ENCODE measurements around the gene ZBED4.

The ZBED4 gene

DNA sequence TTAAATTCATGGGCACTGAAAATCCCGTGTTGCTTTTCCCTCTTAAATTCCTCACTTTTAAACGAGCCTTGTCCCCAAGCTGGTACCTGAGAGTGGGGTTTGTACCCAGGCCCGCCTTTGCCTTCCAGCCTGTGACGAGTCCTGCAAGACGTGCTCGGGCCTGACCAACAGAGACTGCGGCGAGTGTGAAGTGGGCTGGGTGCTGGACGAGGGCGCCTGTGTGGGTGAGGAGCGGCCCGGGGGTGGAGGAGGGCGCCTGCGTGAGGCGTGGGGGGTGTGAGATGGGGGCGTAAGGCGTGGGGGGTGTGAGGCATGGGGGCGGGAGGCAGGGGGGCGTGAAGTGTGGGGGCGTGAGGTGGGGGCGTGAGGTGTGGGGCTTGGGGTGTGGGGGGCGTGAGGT, 68.8 kb downstream of the ZBED4 start:
- DNase-seq = no peak

GRCh38 chr22:49922926-49923325, 69.3 kb downstream of the ZBED4 start:
- no peak for DNase-seq

GRCh38 chr22:49923445-49923844, 69.8 kb downstream of the ZBED4 start:
- DNase-seq = peak in 2 of 4 experiments; percentile 35 to 36

- no peak for DNase-seq
These were observed 70.6 kb downstream of the ZBED4 start for GRCh38 chr22:49924113-49924833.

DNA sequence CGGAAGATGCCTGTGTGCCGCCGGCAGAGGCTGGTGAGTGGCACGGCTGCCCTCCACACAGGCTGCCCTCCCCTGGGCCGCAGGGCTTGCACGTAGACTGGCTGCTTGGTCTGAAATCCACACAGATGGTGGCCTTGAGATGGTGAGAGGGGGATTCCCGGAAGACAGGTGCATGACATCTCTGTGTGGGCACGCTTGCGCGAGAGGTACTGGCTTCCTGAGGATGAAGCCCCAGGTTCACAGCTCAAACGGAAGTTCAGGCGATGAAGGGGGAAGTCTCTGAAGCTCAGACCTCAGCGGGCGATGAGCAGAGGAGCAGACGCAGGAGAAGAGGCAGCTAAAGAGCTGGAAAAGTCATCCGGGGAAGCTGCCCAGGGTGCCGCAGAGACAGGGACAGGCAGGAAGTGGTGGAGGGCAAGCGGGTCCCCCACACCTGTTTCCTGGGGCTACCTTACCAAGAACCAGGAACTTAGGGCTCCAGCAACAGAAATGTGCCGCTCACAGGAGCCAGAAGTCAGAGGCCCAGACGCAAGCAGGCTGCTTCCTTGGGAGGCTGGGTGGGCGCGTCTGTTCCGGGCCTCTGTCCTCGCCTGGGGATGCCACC, 72.0 kb downstream of the ZBED4 start:
- peak in 3 of 4 experiments; percentile 32 to 59 (median 57) for DNase-seq

DNA sequence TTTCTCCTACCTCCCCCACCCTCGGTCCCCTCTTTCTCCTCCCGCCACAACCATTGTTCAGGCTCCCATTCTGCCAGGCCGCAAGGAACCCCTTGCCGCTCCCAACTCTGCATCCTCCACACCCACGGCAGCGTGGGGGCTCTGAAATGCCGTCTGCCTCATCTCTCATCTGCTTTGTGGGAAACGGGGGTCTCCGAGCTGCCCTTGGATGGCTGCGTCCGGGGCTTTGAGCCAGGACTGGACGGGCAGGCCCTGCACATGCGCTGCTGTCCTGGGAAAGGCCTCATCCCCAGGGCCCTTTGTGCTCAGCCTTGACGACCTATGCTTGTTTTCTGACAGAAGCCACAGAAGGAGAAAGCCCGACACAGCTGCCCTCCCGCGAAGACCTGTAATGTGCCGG, 73.3 kb downstream of the ZBED4 start:
- DNase-seq = no peak

DNA sequence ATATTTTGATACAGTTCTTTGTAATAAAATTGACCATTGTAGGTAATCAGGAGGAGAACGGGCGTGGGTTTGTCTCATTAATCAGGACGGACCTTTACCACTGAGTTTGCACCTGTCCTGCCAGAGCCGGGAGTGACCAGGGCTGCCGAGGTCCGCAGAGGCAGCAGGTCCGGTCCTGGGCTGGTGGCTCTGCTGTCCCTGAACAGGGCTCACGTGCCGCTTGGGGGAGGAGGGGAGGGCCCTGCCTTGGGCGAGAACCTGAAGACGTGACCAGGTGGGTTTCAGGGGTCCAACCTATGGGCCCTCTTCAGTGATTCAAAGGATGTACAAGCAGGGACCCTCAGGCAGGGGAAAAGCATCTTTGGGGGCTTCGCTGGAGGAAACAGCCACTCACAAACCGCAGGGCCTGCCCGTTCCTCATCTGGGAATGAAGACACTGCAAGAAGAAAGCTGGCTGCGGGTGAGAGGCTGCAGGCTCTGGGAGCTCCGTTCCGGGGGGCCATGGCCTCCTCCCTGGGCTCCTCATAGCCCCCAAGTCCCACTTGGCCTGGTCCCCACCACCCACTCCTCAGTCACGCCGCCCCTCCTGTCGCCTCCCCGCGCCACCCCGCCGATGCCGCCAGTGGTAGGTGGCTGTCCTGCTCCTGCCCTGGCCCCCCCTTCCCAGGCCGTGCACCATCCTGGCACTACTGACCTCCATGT, 74.0 kb downstream of the ZBED4 start:
- no peak for DNase-seq

DNA sequence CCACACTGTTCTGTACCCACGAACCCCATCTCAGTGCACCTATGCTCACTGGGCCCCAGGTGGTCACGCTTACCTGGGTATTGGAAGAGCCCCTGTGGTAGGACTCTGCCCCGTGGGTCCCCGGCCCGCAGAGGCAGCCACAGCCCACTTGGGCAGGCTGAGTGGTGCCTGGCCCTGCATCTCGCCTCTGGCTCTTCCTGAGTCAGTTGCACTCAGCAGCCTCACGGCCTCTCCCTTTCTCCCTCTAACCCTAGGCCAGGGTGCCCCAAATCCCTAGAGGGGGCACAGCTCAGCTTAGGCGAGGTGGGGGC, 74.5 kb downstream of the ZBED4 start:
- DNase-seq = no peak

DNA sequence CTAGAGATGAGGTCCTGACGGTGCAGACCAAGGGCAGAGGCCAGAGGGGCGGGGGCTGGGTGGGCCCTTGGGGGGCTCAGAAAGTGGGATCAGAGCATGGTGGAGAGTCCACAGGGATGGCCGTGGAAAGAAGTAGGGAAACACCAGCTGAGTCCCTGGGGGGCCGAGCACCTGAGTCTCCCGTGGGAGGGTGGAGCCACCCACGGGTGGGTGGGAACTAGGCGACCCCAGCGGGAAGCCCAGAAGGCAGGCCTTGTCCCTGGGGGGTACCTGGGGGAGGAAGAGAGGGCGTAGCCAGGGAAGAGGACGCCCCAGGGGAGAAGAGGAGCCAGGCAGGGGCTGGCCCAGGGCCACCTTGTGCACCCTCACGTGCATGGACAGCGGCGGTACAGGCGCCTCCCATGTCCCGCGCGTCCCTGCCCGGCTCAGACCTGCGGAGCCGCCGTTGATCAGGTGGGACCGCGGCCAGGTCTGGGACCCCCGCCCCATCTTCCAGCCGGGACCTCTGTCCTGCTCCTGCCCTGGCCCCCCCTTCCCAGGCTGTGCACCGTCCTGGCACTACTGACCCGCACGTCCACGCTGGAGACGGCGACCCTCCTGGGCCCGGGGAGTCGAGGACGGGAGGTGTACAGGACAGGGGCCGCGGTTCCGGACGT, 75.0 kb downstream of the ZBED4 start:
- no peak for DNase-seq

DNA sequence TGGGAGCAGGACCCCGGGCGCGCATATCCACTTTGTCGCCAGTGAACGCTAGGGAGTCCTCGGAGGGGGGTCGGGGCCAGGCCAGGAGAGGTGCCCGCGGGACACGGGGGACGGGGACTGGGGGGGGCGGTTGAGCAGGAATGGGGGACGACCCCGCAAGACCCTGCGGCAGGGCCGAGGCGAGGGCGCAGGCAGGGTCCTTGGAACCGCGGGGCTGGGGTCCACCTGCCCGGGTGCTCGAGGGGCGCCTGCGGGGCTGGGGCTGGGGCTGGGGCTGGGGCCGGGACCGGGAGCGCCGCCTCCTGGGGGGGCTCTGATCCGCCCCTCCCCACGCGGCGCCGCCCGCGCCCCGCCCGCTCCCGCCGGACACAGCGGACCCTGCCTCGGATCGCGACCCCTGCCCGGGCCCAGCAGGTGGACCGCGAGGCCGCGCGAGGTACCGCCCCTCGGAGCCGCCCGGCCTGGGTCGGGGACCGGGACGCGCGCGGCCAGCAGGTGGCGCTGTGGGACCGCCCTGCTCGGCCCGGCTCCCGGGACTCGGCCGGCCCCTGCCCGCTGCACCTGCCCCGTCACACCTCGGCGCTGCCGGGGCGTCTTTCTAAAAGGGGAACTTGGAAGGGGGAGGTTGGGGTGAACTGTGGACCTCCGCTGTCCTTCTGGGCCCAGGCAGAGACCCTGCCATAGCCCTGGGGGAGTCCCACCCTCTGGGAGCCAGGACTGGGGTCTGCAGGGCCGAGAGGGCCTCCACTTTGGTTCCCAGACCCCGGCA, 75.8 kb downstream of the ZBED4 start:
- DNase-seq = peak; percentile 52 to 84 (median 78)

DNA sequence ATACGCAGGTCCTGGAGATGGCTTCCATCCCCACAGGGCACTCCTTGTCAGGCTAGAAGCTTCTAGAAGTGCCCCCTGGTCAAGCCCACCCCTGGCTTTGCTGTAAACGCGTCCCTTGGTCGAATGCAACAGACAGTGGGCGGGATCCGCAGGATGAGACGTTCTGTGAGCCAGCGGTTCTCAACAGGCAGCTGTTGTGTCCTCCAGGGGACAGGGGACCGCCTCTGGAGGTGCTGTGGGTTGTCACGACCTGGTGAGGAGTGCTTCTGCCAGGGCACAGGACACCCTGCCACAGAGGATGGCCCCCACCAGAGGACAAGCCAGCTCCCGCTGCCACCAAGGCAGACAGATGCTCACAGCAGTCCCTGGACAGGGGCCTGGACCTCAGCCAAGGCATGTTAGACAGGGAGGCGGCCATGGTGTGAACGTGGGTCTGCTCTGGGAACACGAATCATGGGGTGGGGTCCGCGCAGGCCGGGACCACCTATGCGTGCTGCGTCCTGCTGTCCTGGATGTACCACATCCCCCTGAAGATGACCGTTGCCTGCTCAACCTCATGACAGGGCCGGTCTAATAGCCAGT, 76.4 kb downstream of the ZBED4 start:
- no peak for DNase-seq

GRCh38 chr22:49930596-49931412, 77.2 kb downstream of the ZBED4 start:
- DNase-seq = peak; percentile 87 to 94 (median 92)

GRCh38 chr22:49933236-49934159, 79.9 kb downstream of the ZBED4 start:
- peak in 1 of 4 experiments; percentile 20 for DNase-seq

DNA sequence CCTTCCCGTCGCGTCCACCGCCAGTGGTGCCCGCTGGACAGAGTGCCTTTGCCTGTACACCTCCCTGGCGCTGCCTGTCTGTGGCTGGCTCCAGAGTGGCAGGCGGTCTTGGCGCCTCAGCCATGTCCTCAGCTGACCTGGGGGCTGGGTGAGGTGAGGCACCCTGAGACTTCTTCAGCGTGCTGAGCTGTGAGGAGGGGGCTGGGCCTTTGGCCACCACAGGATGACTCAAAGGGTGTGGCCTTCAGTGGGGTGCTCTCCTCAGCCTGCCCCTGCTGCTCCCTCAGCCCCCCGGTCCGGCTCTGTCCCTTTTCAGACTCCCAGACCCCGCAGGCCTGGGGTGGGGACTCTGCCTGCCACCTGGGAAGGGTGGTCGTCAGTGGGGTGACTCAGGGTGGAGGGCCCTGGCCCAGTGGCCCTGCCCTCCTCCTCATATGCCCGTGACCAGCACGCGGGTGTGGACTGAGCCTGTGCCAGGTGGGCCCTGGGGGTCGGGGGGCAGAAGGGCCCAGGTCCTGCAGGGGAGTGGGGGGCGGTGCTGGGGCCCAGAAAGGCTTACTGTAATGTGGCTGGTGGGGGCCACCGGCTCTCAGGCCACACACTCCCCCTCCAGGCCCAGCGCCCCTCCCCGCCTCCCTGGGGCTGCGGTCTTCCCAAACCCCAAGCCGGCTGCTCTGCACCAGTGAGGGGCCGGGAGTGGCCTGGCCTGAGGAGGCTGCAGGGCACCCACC, 80.7 kb downstream of the ZBED4 start:
- peak in 3 of 4 experiments; percentile 48 to 61 (median 51) for DNase-seq

DNA sequence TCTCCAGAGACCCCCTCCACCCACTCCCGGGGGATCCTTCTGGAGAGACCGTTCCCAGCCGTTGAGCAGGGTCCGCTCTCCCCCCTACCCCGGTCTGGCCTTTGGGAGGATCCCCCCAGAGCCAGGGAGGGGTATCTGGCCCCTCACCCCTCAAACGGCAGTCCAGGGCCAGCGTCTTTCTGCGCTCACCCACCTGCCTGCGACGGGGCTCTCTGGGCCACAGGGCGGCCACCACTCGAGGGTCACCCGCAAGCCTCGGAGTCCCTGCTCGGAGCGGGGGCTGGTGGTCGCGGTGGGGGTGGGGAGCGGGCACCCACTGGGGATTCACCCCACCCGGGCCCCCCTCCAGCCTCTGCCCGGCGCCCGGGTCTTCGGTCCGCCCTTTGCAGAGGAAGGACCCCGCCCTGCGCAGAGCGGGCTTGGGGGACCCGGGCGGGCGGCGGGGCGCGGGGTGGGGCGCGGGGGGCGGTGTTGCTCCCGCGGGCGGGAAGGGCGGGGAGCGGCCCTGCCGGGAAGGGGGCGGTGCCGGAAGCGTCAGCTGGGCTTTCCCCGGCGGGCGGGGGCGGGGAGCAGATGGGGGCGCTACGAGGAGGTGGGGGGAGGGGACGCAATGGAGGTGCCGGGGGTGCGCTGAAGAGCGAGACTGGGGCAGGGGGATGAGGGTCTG, 81.4 kb downstream of the ZBED4 start:
- DNase-seq = peak; percentile 55 to 88 (median 68)

DNA sequence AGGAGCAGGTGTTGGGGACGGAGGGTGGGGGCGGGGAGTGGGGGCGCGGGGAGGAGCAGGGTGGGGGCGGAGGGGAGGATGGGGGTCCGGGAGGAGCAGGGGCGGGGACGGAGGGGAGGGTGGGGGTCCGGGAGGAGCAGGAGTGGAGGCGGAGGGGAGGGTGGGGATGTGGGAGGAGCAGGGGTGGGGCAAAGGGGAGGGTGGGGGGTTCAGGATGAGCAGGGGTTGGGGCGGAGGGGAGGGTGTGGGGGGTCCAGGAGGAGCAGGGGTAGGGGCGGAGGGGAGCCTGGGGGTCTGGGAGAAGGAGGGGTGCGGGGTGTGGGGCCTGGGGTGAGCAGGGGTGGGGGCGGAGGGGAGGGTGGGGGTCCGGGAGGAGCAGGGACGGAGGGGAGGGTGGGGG, 81.9 kb downstream of the ZBED4 start:
- DNase-seq = no peak

DNA sequence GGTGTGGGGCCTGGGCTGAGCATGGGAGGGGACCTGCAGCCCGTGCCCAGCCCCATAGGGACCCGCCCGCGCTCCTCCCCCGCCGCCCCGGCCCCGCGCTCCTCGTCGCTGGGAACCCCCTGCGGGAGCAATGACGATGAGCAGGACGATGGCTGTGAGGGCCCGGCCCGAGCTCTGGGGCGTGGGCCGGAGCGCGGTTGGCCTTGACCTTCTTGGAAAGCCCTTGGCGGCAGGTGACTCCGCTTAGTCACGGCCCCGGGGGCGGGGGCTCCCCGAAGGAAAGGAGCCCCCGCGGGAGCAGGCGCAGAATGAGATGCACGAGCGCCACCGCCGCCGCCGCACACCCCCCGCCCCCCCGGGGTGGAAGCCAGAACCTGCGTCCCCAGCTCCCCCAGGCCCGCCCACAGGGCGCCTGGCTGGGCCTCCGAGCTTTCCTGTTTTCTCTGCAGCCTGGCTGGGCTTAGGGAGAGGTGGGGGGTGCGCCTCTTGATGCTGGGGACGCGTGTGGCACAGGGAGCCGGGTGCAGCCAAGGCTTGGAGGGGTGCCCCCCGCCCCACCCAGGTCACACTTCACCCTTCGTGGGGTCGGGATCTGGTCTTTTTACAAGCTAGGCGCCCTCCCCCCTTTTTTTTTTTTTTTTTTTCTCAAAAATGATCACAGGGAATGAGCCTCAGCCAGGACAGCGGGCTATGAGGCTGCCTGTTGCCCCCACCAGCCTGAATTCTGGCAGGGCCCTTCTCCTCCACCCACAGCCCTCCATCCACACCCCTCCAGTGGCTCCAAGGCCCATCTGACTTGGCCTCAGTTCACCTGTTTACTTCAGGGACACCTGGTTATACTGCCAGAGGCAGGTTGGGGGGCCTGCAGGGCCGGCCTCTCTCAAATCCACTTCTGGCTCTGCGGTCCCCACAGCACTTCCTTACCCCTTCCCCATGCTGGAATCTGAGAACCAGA, 82.7 kb downstream of the ZBED4 start:
- peak; percentile 96 to 97 (median 96) for DNase-seq
